Ishikawa (cell line): ENCODE results near the gene ABCC1.

Experiments used
- CEBPB ChIP-seq: IDR thresholded peaks from 2 replicates; pipeline ENCODE4 v1.6.1; 2012
- CREB1 ChIP-seq: IDR thresholded peaks from 2 replicates; pipeline ENCODE4 v1.6.1; 2012; ENCODE audit warnings: low read depth
- EGR1 ChIP-seq: IDR thresholded peaks from 2 replicates; pipeline ENCODE4 v1.6.1; 2012
- EP300 ChIP-seq: IDR thresholded peaks from 2 replicates; pipeline ENCODE4 v1.6.1; 2012; ENCODE audit warnings: borderline replicate concordance
- FOXM1 ChIP-seq: IDR thresholded peaks from 2 replicates; pipeline ENCODE4 v1.6.1; 2012; ENCODE audit warnings: low read depth, borderline replicate concordance
- NFIC ChIP-seq: IDR thresholded peaks from 2 replicates; pipeline ENCODE4 v1.6.1; 2012
- RAD21 ChIP-seq: IDR thresholded peaks from 2 replicates; pipeline ENCODE4 v1.6.1; 2012; ENCODE audit warnings: low read depth
- TAF1 ChIP-seq: IDR thresholded peaks from 2 replicates; pipeline ENCODE4 v1.6.1; 2012; ENCODE audit warnings: low read depth, mild to moderate bottlenecking
- TCF12 ChIP-seq: IDR thresholded peaks from 2 replicates; pipeline ENCODE4 v1.6.1; 2012; ENCODE audit warnings: low read depth
- TEAD4 ChIP-seq: IDR thresholded peaks from 2 replicates; pipeline ENCODE4 v1.6.1; 2012
- YY1 ChIP-seq: IDR thresholded peaks from 2 replicates; pipeline ENCODE4 v1.6.1; 2012; ENCODE audit warnings: low read depth
- ZBTB7A ChIP-seq: IDR thresholded peaks from 2 replicates; pipeline ENCODE4 v1.6.1; 2012; ENCODE audit warnings: low read depth
- TF ChIP-seq, protein P1 (sequence below): IDR thresholded peaks from 2 replicates; pipeline ENCODE4 v1.6.1; 2012; ENCODE audit warnings: low read depth, mild to moderate bottlenecking
- TF ChIP-seq, protein P2 (sequence below): IDR thresholded peaks from 2 replicates; pipeline ENCODE4 v1.6.1; 2012
- TF ChIP-seq, protein P3 (sequence below): IDR thresholded peaks from 2 replicates; pipeline ENCODE4 v1.6.1; 2012

The ABCC1 gene

DNA sequence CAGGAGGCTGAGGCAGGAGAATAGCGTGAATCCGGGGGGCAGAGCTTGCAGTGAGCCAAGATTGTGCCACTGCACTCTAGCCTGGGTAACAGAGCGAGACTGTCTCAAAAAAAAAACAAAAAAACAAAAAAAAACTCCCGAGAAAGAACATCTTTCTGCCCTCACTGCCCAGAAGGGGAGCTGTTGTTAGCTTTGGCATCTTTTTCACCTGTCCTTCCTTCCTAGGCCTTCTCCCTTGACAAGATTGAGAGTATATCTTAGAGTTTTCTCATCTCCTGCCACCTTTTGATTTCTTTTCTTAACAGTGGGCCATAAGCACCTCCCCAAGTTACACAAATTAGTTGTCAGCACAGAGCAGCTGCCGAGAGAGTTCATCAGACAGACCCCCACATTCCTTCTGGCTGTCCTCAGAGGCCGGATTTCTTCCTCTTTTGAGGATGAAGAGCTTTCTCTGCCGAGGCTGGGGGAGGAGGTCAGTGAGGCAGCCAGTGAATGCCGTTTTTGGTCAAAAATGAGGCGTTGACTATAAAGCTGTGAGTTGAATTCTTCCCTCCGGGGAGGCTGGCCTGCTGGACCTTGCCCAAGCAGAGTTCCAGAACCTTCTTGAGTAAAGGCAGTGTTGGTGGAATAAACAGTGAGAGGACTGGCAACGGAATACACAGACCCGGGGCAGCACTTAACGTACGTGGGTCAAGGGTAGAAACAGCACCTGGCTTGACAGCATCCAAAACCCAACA is 146.9 kb downstream of the ABCC1 start:
- TF ChIP-seq EP300 (no peak), RAD21 (no peak), YY1 (no peak), TAF1 (no peak), EGR1 (no peak)
- TF ChIP-seq, protein P1, sequence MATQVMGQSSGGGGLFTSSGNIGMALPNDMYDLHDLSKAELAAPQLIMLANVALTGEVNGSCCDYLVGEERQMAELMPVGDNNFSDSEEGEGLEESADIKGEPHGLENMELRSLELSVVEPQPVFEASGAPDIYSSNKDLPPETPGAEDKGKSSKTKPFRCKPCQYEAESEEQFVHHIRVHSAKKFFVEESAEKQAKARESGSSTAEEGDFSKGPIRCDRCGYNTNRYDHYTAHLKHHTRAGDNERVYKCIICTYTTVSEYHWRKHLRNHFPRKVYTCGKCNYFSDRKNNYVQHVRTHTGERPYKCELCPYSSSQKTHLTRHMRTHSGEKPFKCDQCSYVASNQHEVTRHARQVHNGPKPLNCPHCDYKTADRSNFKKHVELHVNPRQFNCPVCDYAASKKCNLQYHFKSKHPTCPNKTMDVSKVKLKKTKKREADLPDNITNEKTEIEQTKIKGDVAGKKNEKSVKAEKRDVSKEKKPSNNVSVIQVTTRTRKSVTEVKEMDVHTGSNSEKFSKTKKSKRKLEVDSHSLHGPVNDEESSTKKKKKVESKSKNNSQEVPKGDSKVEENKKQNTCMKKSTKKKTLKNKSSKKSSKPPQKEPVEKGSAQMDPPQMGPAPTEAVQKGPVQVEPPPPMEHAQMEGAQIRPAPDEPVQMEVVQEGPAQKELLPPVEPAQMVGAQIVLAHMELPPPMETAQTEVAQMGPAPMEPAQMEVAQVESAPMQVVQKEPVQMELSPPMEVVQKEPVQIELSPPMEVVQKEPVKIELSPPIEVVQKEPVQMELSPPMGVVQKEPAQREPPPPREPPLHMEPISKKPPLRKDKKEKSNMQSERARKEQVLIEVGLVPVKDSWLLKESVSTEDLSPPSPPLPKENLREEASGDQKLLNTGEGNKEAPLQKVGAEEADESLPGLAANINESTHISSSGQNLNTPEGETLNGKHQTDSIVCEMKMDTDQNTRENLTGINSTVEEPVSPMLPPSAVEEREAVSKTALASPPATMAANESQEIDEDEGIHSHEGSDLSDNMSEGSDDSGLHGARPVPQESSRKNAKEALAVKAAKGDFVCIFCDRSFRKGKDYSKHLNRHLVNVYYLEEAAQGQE = no peak

DNA sequence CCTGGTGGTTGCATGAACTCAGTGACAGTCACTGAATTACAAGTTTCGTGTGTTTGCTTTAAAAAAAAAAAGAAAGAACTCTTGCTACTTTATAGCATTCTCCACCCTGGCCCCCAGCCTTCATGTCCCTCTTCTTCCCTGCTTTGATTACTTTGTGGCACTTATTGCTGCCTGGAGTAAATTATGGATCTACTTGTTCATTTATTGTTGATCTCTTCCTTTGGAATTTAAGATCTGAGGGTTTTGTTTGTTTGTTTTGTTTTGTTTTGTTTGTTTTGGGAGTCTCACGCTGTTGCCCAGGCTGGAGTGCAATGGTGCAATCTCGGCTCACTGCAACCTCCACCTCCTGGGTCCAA is 147.4 kb downstream of the ABCC1 start:
- no peak for TF ChIP-seq FOXM1
- TF ChIP-seq, protein P2, sequence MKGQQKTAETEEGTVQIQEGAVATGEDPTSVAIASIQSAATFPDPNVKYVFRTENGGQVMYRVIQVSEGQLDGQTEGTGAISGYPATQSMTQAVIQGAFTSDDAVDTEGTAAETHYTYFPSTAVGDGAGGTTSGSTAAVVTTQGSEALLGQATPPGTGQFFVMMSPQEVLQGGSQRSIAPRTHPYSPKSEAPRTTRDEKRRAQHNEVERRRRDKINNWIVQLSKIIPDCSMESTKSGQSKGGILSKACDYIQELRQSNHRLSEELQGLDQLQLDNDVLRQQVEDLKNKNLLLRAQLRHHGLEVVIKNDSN = no peak
- no peak for TF ChIP-seq ZBTB7A
- TF ChIP-seq, protein P3, sequence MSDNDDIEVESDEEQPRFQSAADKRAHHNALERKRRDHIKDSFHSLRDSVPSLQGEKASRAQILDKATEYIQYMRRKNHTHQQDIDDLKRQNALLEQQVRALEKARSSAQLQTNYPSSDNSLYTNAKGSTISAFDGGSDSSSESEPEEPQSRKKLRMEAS = no peak
- no peak for TF ChIP-seq EGR1
- no peak for TF ChIP-seq TEAD4

DNA sequence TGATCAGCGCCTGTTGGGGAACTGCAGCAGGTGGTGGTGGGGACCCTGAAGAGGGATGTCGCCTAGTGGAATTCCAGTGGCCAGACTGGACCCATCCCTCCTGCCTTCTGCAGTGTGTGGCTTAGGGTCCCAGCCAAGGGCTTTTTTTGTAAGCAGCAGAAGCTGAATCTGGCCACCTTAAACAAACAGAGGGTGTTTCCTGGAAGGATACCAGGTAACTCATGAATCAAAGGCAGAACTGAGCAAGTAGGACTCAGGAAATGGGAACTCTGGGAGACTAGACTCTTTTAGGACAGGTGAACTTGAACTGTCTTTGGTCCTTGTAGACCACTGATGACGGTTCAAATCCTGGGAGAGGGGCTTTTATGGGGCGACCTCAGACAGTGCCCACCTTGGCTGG is 149.9 kb downstream of the ABCC1 start:
- TF ChIP-seq CREB1 (no peak), TEAD4 (no peak), ZBTB7A (no peak), TCF12 (no peak), EGR1 (no peak), NFIC (no peak), EP300 (no peak), TAF1 (no peak), RAD21 (no peak), YY1 (no peak), FOXM1 (no peak), CEBPB (no peak)
- TF ChIP-seq, protein P2 = no peak
- TF ChIP-seq, protein P1 = no peak
- TF ChIP-seq, protein P3 = no peak

DNA sequence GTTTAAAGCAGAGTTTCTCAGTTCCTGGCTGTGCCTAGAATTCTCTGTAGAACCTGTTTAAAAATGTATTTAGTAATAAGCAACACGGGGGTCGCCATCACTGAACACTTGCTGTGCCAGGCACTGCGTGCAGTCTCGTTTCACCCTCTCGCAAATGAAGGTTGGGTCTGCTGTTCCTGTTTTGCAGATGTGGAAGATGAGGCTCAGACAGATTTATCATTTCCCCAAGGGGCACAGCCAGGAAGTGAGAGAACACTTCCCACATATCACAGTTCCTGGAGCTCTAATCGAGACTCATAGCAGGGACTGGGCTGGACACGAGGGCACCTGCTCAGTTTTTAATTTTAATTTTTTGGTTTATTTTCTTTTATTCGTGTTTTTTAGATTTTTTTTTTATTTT is 151.2 kb downstream of the ABCC1 start:
- TF ChIP-seq CEBPB = no peak

DNA sequence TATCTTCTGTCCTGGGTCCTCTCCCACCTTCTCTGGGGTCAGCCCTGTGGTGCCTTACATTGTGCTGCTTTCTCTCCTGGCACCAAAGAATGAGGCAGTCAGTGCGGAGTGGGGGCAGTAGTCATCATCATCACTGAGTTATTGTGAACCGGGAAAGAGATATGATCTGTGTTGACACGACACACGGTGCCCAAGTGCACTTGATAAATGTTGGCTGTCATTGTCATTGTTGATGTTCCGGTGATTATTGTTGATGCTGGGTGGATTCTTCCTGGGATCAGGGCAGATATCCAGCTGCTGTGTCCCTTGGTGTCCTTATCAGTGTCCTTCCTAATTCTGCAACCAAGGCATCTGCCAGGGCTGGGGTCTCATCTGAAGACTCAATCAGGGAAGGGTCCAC is 152.2 kb downstream of the ABCC1 start:
- TF ChIP-seq, protein P2 = no peak
- TF ChIP-seq YY1 (no peak), EP300 (no peak)

DNA sequence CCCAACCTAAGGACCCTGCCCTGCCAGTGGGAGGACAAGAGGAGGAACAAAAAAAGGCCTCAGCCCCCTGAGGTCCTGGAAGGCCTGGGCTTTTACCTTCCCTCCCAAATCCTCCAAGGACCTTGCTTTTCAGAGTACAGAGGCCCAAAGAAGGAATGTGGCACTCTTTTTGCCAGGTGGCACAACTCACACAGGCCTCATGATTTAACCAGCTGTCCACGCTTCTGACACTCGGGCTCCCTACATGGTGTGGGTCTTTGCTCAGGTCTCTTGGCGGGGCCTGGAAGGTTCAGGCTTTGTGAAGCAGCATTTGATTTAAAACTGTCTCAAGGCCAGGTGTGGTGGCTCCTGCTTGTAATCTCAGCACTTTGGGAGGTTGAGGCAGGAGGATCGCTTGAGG is 153.3 kb downstream of the ABCC1 start:
- TF ChIP-seq EP300 = no peak
- no peak for TF ChIP-seq TCF12
- no peak for TF ChIP-seq CEBPB
- no peak for TF ChIP-seq CREB1

DNA sequence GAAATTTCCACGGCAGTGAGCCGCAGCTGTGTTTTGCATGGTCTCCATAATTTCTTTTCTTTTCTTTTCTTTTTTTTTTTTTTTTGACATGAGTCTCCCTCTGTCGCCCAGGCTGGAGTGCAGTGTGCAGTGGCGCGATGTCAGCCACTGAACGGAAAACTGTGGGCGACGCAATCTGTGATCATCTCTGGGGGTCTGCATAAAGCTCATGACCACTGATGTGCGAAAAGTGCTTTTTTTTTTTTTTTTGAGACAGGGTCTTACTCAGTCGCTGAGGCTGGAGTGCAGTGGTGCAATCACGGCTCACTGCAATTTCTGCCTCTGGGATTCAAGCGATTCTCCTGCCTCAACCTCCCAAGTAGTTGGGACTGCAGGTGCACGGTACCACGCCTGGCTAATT is 156.2 kb downstream of the ABCC1 start:
- TF ChIP-seq EGR1 (no peak), CREB1 (no peak), FOXM1 (no peak), TAF1 (no peak), EP300 (no peak), YY1 (no peak), TCF12 (no peak), CEBPB (no peak), RAD21 (no peak), NFIC (no peak), ZBTB7A (no peak), TEAD4 (no peak)
- TF ChIP-seq, protein P1 = no peak
- TF ChIP-seq, protein P2 = no peak
- TF ChIP-seq, protein P3 = no peak
